GM18511 (cell line): ENCODE data around the gene KIF26A.
"Not testable (repeated sequence)": the region's sequence is repeated elsewhere in the genome, so short reads cannot be mapped to it uniquely, and the experiment has no call there.

Experiments used
- ATAC-seq: cut with Tn5 transposase; IDR thresholded peaks from one replicate; pipeline ENCODE4 v1.9.1; 2021; ENCODE audit warnings: mild to moderate bottlenecking, moderate library complexity; ENCODE audit not compliant: unreplicated experiment

KIF26A gene

DNA sequence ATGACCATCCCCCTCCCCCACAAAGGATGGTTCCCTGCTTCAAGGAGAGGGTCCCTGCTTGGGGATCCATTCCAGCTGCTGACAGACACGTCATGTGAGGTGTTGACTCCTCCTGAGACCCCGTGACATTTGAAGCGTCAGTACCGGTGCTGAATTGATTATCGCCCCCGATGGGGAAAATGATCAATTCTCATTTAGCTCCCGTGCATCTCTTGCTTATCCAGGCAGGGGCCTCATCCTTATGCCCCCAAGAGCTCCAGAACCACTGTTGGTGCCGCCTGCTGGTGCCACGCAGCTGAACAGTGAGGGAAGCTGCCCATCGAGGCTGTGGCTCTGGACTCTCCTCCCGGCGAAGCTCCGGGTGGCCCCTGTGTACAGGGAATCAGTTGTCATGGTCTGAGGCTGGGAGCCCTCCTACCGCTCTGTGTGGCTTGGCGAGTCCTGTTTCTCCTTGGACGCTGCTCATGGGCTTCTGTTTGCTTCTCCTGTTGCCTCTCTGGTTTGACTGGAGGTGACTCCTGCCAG, 4.6 kb downstream of the KIF26A start:
- no peak for ATAC-seq

GRCh38 chr14:104143521-104144452, 5.4 kb downstream of the KIF26A start:
- ATAC-seq, result no peak

- no peak for ATAC-seq
Measured at GRCh38 chr14:104144453-104144790, 6.0 kb downstream of the KIF26A start.

GRCh38 chr14:104144911-104145825, 6.8 kb downstream of the KIF26A start:
- ATAC-seq, result no peak

DNA sequence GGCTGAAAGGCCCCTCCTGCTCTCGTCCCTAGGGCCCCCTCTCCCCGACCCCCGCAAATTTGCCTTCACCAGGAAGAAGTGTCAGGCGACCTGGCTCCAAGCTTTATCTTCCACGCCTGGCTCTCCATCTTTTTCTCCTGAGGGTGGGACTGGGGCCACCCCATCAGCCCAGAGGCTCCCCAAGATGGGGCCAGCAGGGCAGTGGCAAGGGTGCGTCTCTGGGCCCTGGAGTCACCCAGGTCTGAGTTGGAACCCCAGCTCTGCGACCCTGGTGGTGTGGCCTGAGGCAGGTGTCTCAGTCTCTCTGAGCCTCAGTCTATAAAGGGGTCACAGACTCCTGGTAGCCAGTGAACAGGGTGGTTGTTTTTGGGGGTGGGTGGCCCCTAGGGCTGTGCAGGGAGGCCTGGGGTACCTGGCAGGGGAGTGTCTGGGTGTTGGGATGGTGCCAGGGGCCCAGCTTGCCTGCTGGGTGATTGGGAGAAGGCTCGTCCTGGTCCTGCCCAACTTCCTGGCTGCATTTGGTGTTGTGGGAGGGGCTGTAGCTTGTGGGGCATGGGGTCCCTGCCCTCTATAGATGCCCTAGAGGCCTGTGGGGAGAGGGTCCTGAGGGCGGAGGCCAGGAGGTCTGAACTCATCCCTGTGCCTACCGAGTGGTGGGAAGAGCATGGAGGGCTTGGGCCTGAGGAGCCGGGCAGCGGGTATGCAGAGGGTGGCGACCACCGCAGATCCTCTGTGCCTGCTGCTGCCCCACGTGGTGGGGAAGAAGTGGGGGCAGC, 7.6 kb downstream of the KIF26A start:
- ATAC-seq, result no peak

DNA sequence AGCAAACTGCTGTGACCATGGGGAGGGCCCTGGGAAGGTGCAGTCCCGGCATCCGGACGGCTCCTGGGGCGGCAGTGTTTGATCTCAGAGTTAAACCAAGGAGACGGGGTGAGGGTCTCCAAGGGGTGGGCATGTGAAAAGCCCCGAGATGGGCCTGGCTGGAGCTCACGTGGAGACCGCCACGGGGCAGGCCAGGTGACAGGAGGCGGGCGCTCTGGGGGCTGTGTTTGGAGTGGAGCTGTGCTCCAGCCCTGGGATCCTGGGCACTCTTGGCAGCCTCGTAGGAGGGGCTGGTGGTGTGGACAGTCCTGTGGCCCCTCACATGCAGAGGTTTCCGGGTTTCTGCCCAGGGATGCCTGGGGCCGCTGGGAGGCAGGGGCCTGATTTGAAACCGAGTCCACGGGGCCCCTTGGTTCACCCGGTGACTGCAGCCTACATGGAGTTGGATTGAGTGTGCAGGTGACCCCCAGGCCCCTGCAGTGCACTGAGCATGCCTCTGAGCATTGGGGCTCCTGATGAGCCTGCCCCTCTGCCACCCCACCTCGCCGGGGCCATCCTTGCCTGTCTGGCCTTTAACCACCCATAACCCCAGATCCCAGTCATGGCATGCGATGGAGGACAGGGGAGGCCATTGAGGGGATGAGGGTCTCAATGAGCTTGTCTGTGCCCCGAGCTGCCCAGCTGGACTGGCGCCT, 8.4 kb downstream of the KIF26A start:
- no peak for ATAC-seq

DNA sequence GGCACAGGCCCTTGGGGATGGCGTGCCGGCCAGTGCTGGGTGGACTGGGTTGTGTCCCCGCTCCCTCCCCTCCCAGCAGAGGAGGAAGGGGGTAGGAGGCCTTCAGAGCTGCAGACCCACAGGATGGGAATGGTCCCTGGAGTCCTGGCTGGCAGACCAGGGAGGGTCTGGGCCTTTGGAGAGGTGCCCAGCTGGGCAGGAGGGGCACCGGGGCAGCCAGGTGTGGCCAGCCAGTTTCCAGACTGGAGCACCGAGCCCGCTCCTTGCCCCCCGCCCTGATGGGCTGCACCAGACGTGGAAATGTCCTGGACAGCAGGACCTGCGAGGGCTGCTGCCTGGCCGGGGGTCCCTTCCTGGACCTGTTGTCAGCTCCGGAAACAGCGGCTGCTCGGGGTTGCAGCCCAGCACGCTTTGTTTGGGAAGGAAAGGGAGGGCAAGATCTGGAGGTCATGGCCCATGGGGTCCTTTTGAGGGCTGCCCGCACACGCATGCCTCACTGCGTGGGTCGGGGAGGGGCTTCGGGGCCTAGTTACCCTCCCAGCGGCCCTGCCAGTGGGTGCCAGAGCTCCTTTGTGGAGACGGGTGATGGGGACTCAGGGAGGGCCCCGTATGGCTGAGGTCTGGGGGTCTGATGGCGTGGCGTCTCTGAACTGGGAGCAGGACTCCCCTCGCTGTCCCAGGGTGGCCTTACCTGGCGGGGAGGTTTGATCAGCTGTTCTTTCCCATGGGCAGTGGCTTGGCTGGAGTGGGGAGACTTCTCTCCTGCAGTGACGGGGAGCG, 9.1 kb downstream of the KIF26A start:
- ATAC-seq, result no peak

DNA sequence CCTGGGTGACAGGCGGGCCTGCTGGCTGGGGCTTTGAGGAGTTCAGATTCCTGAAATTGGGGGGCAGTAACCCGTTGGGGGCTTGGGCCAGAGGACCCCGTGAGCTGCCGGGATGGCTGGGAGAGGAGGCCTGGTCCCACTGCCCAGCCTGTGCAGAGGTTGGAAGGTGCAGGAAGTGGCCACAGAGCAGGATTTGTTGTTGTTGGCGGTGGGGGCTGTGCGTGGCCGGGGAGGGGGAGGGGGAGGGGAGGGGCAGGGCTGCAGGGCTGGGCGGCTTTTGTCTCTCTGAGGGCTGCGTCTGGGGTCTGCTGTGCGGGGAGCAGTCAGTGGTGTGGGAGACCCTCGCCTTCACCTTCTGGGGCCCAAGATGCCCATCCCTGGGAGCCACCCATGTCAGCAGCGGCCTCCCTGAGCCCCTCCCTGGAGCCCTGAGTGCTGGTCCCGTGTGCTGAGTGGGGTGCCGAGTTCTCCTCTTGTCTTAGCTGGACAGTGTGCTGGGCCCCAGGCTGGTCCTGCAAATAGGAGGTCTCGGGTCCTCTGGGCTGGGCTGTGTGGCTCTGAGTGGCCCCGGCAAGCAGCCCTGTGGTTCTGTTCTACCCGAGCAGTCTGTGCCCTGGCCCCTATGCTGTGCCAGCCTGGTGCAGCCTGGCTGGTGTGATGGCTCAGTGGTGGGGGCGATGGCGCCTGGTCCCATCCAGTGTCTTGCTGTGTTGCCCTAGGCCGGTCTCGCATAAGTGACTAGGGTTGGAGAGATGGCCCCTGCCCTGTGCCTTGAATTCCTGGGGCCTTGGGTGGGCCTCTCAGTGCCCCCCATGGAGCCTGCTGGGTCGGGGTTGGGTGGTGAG, 10.3 kb downstream of the KIF26A start:
- ATAC-seq, result no peak

DNA sequence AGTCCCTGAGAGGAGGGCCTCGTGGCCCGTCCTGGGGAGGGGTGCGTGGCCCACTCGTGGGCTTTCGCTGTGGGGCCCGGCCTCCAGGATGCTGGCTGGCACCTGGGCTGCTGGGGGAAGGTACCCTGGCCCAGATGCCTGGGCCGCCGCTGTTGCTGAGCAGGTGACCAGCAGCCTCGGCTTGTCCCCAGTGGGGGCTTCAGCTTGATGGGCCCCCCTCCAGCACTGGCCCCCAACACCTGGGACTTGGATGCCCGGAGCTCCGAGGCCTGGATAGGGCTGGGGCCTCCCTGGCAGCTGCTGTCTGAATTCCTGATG, 10.8 kb downstream of the KIF26A start:
- ATAC-seq, result no peak

DNA sequence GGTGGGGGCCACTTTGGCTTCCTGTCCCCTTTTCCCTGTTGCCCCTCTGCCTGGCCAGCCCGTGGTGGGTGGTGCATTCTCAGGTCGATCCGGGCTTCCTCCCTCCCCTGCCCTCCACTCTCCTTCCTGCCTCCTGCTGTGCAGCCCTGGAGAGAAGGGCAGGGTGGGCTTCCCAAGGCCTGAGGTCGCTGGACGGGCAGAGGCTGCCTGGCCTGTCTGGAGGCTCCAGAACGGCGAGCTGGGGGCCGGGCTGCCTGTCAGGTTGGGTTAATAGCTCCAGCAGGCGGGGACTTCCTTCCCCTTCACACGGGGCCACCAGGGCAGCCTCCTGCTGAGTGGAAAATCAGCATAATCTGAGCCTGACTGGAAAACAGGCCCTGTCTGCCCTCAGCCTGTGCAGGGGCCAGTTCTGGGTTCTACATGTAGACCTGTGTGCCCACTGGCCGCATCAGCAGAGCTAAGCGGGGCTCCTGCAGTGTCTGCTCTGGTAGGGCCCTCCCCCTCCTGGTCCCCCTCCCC, 11.3 kb downstream of the KIF26A start:
- no peak for ATAC-seq

- no peak for ATAC-seq
Measured at GRCh38 chr14:104150136-104151025, 12.0 kb downstream of the KIF26A start.

DNA sequence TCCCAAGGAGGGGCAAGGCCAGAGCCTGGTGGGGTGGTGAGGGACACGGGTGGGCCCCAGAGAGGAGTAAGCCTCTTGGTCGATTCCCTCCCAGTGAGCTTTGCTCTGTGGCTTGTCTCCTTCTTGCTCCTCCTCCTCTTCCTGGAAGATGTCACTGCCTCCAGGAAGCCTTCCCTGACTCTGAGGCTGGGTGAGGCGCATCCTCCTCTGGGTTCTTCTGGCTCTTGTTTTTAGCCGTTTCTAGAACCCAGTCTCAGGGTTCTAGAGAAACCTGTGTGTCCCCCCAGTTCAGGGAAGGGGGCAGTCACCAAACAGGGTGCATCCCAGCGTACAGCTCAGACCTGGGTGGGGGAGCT, 12.6 kb downstream of the KIF26A start:
- ATAC-seq, result no peak

DNA sequence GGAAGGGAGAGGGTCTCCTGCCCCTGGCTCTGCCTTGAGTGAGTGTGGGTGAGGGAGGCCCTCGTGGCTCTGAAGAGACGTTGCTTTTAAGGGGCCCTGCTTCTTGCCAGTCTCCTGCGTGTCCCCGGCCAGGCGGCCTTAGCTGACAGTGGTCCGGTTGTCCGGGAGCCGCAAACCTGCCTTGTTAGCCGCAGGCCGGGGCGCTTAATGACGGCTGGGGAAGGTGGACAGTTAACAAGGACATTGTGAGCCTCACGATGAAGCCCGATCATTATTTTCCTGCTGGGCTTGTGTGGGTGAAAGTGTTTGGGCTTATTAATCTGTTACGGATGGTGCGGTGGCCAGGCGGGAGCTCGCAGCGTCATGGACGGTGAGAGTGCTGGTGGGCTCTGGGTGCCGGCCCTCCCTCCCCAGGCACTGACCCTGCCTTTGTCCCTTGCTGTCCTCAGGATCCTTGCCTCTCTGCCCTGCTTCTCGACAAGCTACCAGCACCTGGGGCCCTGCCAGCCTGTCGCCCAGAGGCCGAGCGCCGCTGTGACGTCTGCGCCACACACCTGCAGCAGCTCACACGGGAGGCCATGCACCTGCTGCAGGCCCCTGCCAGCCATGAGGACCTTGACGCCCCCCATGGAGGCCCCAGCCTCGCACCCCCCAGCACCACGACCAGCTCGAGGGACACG, 13.3 kb downstream of the KIF26A start:
- no peak for ATAC-seq

- no peak for ATAC-seq
Measured at GRCh38 chr14:104152246-104152575, 13.8 kb downstream of the KIF26A start.

- no peak for ATAC-seq
Measured at GRCh38 chr14:104152686-104153393, 14.5 kb downstream of the KIF26A start.

- not testable (repeated sequence) for ATAC-seq
Measured at GRCh38 chr14:104153394-104153755, 15.0 kb downstream of the KIF26A start.

DNA sequence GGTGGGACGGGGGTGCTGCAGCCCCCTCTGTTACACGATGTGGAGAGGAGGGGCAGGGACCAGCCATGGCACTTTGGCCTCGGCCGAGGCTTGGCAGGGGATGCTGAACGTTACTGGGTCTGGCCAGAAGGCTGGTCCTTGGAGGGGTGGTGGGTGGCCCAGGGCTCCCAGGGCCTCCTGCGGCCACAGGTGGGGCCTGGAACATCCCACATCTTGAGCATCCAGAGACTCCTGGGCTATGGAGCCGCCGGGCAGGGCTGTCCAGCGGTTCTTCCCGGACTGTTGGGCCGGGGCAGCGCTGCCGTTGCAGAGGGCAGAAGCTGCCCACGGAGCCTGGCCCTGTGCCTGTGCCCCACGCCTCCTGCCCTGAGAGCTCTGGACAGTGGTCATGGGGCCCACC, 15.9 kb downstream of the KIF26A start:
- no peak for ATAC-seq
